OCI-LY1 (cell line): ENCODE results near the gene ABLIM1.

Experiments used
- H2AFZ ChIP-seq: fragments of 200-600 bp; sonication (generic), shearing (Covaris generic); 2 replicates; pipeline ENCODE4 v1.6.0; 2014; ENCODE audit warnings: antibody characterized with exemption, mild to moderate bottlenecking, low read length
- H3F3A ChIP-seq: fragments of 200-600 bp; sonication (generic), shearing (Covaris generic); 2 replicates; pipeline ENCODE4 v1.6.0; 2014; ENCODE audit warnings: mild to moderate bottlenecking, antibody characterized with exemption, low read length, moderate library complexity; ENCODE audit not compliant: insufficient read depth
- H3K27ac ChIP-seq: fragments of 200-600 bp; sonication (generic); 2 replicates; pipeline ENCODE4 v1.5.1; 2014; ENCODE audit warnings: low read length, mixed run types, mild to moderate bottlenecking, low read depth; ENCODE audit not compliant: poor library complexity, severe bottlenecking
- H3K27me3 ChIP-seq: fragments of 200-600 bp; sonication (generic); 2 replicates; pipeline ENCODE4 v1.6.0; 2014; ENCODE audit warnings: antibody characterized with exemption, mild to moderate bottlenecking, low read length, moderate library complexity; ENCODE audit not compliant: insufficient read depth
- H3K36me3 ChIP-seq: fragments of 200-600 bp; sonication (generic); 2 replicates; pipeline ENCODE4 v1.6.1; 2014; ENCODE audit warnings: mild to moderate bottlenecking, antibody characterized with exemption, low read length, moderate library complexity, mixed read lengths; ENCODE audit not compliant: insufficient read depth
- H3K4me1 ChIP-seq: fragments of 200-600 bp; sonication (generic); 2 replicates; pipeline ENCODE4 v1.5.1; 2014; ENCODE audit warnings: mild to moderate bottlenecking, low read length, moderate library complexity; ENCODE audit not compliant: insufficient read depth, severe bottlenecking
- H3K4me2 ChIP-seq: fragments of 200-600 bp; sonication (generic), shearing (Covaris generic); 2 replicates; pipeline ENCODE4 v1.6.1; 2014; ENCODE audit warnings: low read length
- H3K4me3 ChIP-seq: fragments of 200-600 bp; sonication (generic); 2 replicates; pipeline ENCODE4 v1.5.1; 2014; ENCODE audit warnings: low read length, low read depth, mild to moderate bottlenecking, mixed read lengths; ENCODE audit not compliant: poor library complexity, severe bottlenecking
- H3K79me2 ChIP-seq: fragments of 200-600 bp; shearing (Covaris generic); 2 replicates; pipeline ENCODE4 v1.6.1; 2016; ENCODE audit warnings: mixed run types, low read length, mixed read lengths; ENCODE audit not compliant: insufficient read depth
- H3K9ac ChIP-seq: fragments of 200-600 bp; sonication (generic), shearing (Covaris generic); 2 replicates; pipeline ENCODE4 v1.6.1; 2014; ENCODE audit warnings: mild to moderate bottlenecking, low read length, mixed read lengths
- H3K9me2 ChIP-seq: fragments of 200-600 bp; sonication (generic), shearing (Covaris generic); 2 replicates; pipeline ENCODE4 v1.6.1; 2014; ENCODE audit warnings: low read depth, mild to moderate bottlenecking, low read length, mixed read lengths
- H3K9me3 ChIP-seq: fragments of 200-600 bp; shearing (Covaris generic); 2 replicates; pipeline ENCODE4 v1.6.1; 2014; ENCODE audit warnings: low read length, mixed read lengths
- H4K20me1 ChIP-seq: fragments of 200-600 bp; sonication (generic), shearing (Covaris generic); 2 replicates; pipeline ENCODE4 v1.6.0; 2016; ENCODE audit warnings: mild to moderate bottlenecking, low read length; ENCODE audit not compliant: insufficient read depth
- CTCF ChIP-seq: fragments of 200-600 bp; sonication (generic), shearing (Covaris generic); IDR thresholded peaks from 2 replicates; pipeline ENCODE4 v1.5.1; 2017; ENCODE audit warnings: mild to moderate bottlenecking, antibody characterized with exemption, low read length, moderate library complexity, mixed read lengths
- EZH2 ChIP-seq: fragments of 200-600 bp; sonication (generic), shearing (Covaris generic); IDR thresholded peaks from 2 replicates; pipeline ENCODE4 v1.8.0; 2017; ENCODE audit warnings: borderline replicate concordance, mixed run types, mild to moderate bottlenecking, antibody characterized with exemption, low read length, moderate library complexity, mixed read lengths

The ABLIM1 gene

GRCh38 chr10:114396464-114396863 lies 261.6 kb downstream of the ABLIM1 start:
- no peak overlapping the region for H2AFZ ChIP-seq
- H3K4me1 ChIP-seq: no peaks in the 10 kb centered on the region
- H3F3A ChIP-seq: no peaks in the 10 kb centered on the region
- H3K9me2 ChIP-seq: no peaks in the 10 kb centered on the region
- H3K36me3 ChIP-seq: no peaks in the 10 kb centered on the region
- no peak overlapping the region for H3K27ac ChIP-seq
- H3K4me2 ChIP-seq: no peak overlapping the region
- no peak overlapping the region for H3K4me3 ChIP-seq
- no peaks in the 10 kb centered on the region for H4K20me1 ChIP-seq
- no peaks in the 10 kb centered on the region for H3K79me2 ChIP-seq
- no peaks in the 10 kb centered on the region for H3K27me3 ChIP-seq
- TF ChIP-seq EZH2 (no peak), CTCF (no peak)
- no peaks in the 10 kb centered on the region for H3K9me3 ChIP-seq
- H3K9ac ChIP-seq: no peak overlapping the region

DNA sequence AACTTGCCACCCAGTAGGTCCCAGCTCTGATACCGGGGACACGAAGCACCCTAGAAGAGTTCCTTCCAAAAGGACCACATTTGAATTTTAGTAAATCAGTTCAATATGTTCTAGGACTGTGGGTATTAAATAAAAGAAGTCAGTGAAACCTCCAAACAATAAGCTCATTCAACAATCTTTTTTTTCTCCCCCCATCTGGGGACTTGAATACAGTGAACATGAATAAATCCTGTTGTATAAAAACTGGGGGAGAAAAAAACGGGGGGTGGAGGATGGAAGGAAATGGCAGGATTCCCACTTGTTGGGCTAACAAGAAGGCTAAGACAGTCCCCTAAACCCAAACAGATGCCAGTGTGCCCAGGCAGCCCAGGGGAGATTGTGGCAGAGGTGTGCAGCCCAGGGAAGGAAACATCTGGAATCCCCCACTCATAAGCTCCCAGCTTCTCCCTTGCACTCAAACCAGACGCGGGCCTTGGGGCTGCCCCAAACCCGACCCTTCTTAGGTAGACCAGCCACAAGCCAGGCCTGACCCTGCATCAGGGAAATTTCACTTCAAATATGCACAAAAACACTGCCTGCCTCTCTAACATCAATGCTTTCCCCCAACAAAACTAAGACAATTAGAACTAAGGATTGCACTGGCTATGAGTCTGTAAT lies 262.6 kb downstream of the ABLIM1 start:
- H3K9me3 ChIP-seq: no peaks in the 10 kb centered on the region
- H3K9me2 ChIP-seq: no peaks in the 10 kb centered on the region
- no peaks in the 10 kb centered on the region for H3K79me2 ChIP-seq
- no peaks in the 10 kb centered on the region for H4K20me1 ChIP-seq
- no peak overlapping the region for H3K4me2 ChIP-seq
- H3K36me3 ChIP-seq: no peaks in the 10 kb centered on the region
- no peak overlapping the region for H3K9ac ChIP-seq
- no peak overlapping the region for H2AFZ ChIP-seq
- H3K27ac ChIP-seq: no peak overlapping the region
- H3K4me1 ChIP-seq: no peaks in the 10 kb centered on the region
- TF ChIP-seq CTCF (no peak), EZH2 (no peak)
- H3K4me3 ChIP-seq: no peak overlapping the region
- no peaks in the 10 kb centered on the region for H3F3A ChIP-seq
- H3K27me3 ChIP-seq: no peaks in the 10 kb centered on the region; the same call in 1 of the 2 replicates

DNA sequence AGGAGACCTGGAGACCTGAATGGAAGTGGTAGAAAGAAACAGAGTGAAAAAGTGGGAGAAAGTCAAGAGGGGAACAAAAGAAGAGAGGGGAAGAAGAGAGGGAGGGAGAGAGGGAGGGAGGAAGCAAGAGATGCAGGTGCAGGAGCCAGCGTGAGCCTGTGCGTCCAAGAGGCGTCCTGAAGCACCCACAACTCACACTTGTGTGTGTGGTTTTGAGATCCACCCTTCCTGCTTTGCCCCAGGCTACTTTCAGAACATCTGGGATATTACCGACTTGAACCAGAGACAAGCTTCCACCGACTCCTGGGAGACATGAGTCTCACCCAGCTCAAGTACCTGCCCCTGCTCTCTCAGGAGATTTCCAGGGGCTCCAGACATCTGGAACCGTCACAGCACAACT lies 263.5 kb downstream of the ABLIM1 start:
- H3K4me2 ChIP-seq: no peak overlapping the region
- no peaks in the 10 kb centered on the region for H3K9me2 ChIP-seq
- H3K36me3 ChIP-seq: no peaks in the 10 kb centered on the region
- H4K20me1 ChIP-seq: no peaks in the 10 kb centered on the region
- H2AFZ ChIP-seq: no peak overlapping the region
- no peaks in the 10 kb centered on the region for H3K4me1 ChIP-seq
- TF ChIP-seq CTCF (no peak), EZH2 (no peak)
- H3K27me3 ChIP-seq: no peaks in the 10 kb centered on the region; the same call in 1 of the 2 replicates
- H3F3A ChIP-seq: no peaks in the 10 kb centered on the region
- no peaks in the 10 kb centered on the region for H3K9me3 ChIP-seq
- no peak overlapping the region for H3K27ac ChIP-seq
- no peak overlapping the region for H3K4me3 ChIP-seq
- no peaks in the 10 kb centered on the region for H3K79me2 ChIP-seq
- H3K9ac ChIP-seq: no peak overlapping the region
